Choroid plexus epithelial cell (primary cell): ENCODE data around the gene CCNL2.
"Not testable (repeated sequence)": the region's sequence is repeated elsewhere in the genome, so short reads cannot be mapped to it uniquely, and the experiment has no call there.

Experiments
- DNase-seq: peaks from one replicate; pipeline ENCODE4 v3.0.0-alpha.2; 2010; ENCODE audit warnings: low read depth
- H3K4me3 ChIP-seq: 2 replicates; pipeline ENCODE4 v1.5.1; 2011; ENCODE audit warnings: low read depth, mild to moderate bottlenecking, control low read depth, low read length, moderate library complexity
- CTCF ChIP-seq: conservative IDR thresholded peaks from 2 replicates; pipeline ENCODE4 v1.5.1; 2011; ENCODE audit warnings: low read depth, mild to moderate bottlenecking, control low read depth, inconsistent platforms, low read length, moderate library complexity

CCNL2 gene

GRCh38 chr1:1421907-1422464 lies 22.9 kb upstream of the CCNL2 start:
- no peak for DNase-seq
- no peak overlapping the region for H3K4me3 ChIP-seq
- no peak for TF ChIP-seq CTCF

GRCh38 chr1:1421147-1421906 lies 22.2 kb upstream of the CCNL2 start, which contains the start of gene ANKRD65:
TSS of gene ANKRD65 (minus strand) at chr1:1421276. CDS start at chr1:1421005, 271 bp downstream.
- no peak for TF ChIP-seq CTCF
- no peak for DNase-seq

GRCh38 chr1:1420654-1421141 lies 21.6 kb upstream of the CCNL2 start:
- no peak for DNase-seq
- no peak overlapping the region for H3K4me3 ChIP-seq
- no peak for TF ChIP-seq CTCF

More at GRCh38 chr1:1421147-1421906, 22.2 kb upstream of the CCNL2 start, which contains the start of gene ANKRD65:
- no peak within 1 kb of the TSS for H3K4me3 ChIP-seq

- no peak for TF ChIP-seq CTCF
- H3K4me3 ChIP-seq, result peak overlapping the region; percentile 30
- no peak for DNase-seq
Measured at GRCh38 chr1:1419813-1420653, 20.9 kb upstream of the CCNL2 start.

- no peak for TF ChIP-seq CTCF
- no peak for DNase-seq
- H3K4me3 ChIP-seq, result no peak overlapping the region
Measured at GRCh38 chr1:1419363-1419812, 20.3 kb upstream of the CCNL2 start.

- H3K4me3 ChIP-seq, result no peak overlapping the region
Measured at GRCh38 chr1:1418464-1419362, 19.6 kb upstream of the CCNL2 start.

GRCh38 chr1:1417825-1418463 lies 18.8 kb upstream of the CCNL2 start:
- not testable (repeated sequence) for DNase-seq, H3K4me3 ChIP-seq

More at GRCh38 chr1:1418464-1419362, 19.6 kb upstream of the CCNL2 start:
- no peak for DNase-seq
- no peak for TF ChIP-seq CTCF

GRCh38 chr1:1417396-1417795 lies 18.3 kb upstream of the CCNL2 start:
- DNase-seq, result not testable (repeated sequence)

More at GRCh38 chr1:1417396-1417795, 18.3 kb upstream of the CCNL2 start:
- not testable (repeated sequence) for H3K4me3 ChIP-seq
